Lower lobe of right lung (tissue), 2 donors: ENCODE data around the gene ALG6. TPM values are rescaled to one million over a fixed set of nuclear protein-coding genes. Genes with fewer than 3 reads are reported as not detected.

Source experiments
- ATAC-seq, 2 donors: fragments of 200-7000 bp; cut with Tn5 transposase; one replicate each; pipeline ENCODE4 v1.9.1; 2020 to 2022; ENCODE audit warnings: mild to moderate bottlenecking in 2 of 2, moderate library complexity in 2 of 2
- DNase-seq: peaks from one replicate; pipeline ENCODE4 v3.0.0-alpha.2; 2020
- H3K27ac ChIP-seq: fragments of 200-600 bp; one replicate; pipeline ENCODE4 v1.8.0; 2022
- H3K27me3 ChIP-seq: fragments of 200-600 bp; one replicate; pipeline ENCODE4 v1.8.0; 2022; ENCODE audit warnings: low read depth
- H3K36me3 ChIP-seq: fragments of 200-600 bp; one replicate; pipeline ENCODE4 v1.8.0; 2022; ENCODE audit warnings: mild to moderate bottlenecking
- H3K4me1 ChIP-seq: fragments of 200-600 bp; one replicate; pipeline ENCODE4 v1.8.0; 2022
- H3K4me3 ChIP-seq: fragments of 200-600 bp; one replicate; pipeline ENCODE4 v1.8.0; 2022; ENCODE audit warnings: mild to moderate bottlenecking
- H3K9me3 ChIP-seq: fragments of 200-600 bp; one replicate; pipeline ENCODE4 v1.8.0; 2022
- CTCF ChIP-seq: fragments of 200-600 bp; IDR thresholded peaks from one replicate; pipeline ENCODE4 v1.8.0; 2022; ENCODE audit warnings: antibody characterized with exemption, mild to moderate bottlenecking
- intact Hi-C: fragments of 100-400 bp; cut with DNase I; formaldehyde crosslinking; loops from one replicate; pipeline ENCODE4 v1.11.0; 2022
- total RNA-seq: library from RNA; stranded (reverse); fragmentation: NEBNext Ultra II Directional; extraction: Animal tissue kit (Norgen Biotek cat#: 25700); gene quantifications from one replicate; pipeline ENCODE4 v1.2.1, GENCODE V29; 2021
- donor health status: DM: no; HTN: yes; CAD: no; lungs with severe emphysema.

ALG6 gene
- total RNA-seq, 1 donor from 2014 or later: 11.8 TPM

GRCh38 chr1:63442141-63442475 is 74.7 kb downstream of the ALG6 start:
- no peak overlapping the region for H3K27ac ChIP-seq
- H3K4me3 ChIP-seq: no peak overlapping the region
- no peaks in the 10 kb centered on the region for H3K9me3 ChIP-seq
- no peaks in the 10 kb centered on the region for H3K27me3 ChIP-seq
- intact Hi-C loops: no loop called here
- H3K36me3 ChIP-seq: peaks cover 5% of the 10 kb centered on the region
- ATAC-seq (no peak), DNase-seq (no peak)
- TF ChIP-seq CTCF: no peak
- no peaks in the 10 kb centered on the region for H3K4me1 ChIP-seq

- no peak for TF ChIP-seq CTCF
- Histone ChIP-seq H3K27ac (no peak overlapping the region), H3K4me3 (no peak overlapping the region), H3K9me3 (no peaks in the 10 kb centered on the region), H3K36me3 (no peaks in the 10 kb centered on the region), H3K27me3 (no peaks in the 10 kb centered on the region), H3K4me1 (no peaks in the 10 kb centered on the region)
- intact Hi-C loops: no loop called here
- DNase-seq (no peak), ATAC-seq (no peak)
Observed at GRCh38 chr1:63448731-63449246, 81.4 kb downstream of the ALG6 start.

- intact Hi-C loops: no loop called here
- no peak for ATAC-seq
- Histone ChIP-seq H3K4me3 (no peak overlapping the region), H3K27ac (no peak overlapping the region), H3K9me3 (no peaks in the 10 kb centered on the region), H3K27me3 (no peaks in the 10 kb centered on the region), H3K36me3 (no peaks in the 10 kb centered on the region), H3K4me1 (no peaks in the 10 kb centered on the region)
- no peak for DNase-seq
- TF ChIP-seq CTCF: no peak
Observed at GRCh38 chr1:63450416-63450815, 83.0 kb downstream of the ALG6 start.

GRCh38 chr1:63453232-63453631 is 85.8 kb downstream of the ALG6 start:
- TF ChIP-seq CTCF: no peak
- no peaks in the 10 kb centered on the region for H3K4me1 ChIP-seq
- ATAC-seq: no peak
- H3K27me3 ChIP-seq: no peaks in the 10 kb centered on the region
- intact Hi-C loops: no loop called here
- H3K36me3 ChIP-seq: no peaks in the 10 kb centered on the region
- H3K27ac ChIP-seq: no peak overlapping the region
- DNase-seq: no peak
- no peaks in the 10 kb centered on the region for H3K9me3 ChIP-seq
- H3K4me3 ChIP-seq: no peak overlapping the region

GRCh38 chr1:63454269-63454668 is 86.8 kb downstream of the ALG6 start:
- intact Hi-C loops: no loop called here
- Histone ChIP-seq H3K4me3 (no peak overlapping the region), H3K36me3 (no peaks in the 10 kb centered on the region), H3K27me3 (no peaks in the 10 kb centered on the region), H3K4me1 (no peaks in the 10 kb centered on the region), H3K27ac (no peak overlapping the region), H3K9me3 (no peaks in the 10 kb centered on the region)
- ATAC-seq (no peak), DNase-seq (no peak)
- no peak for TF ChIP-seq CTCF

GRCh38 chr1:63458750-63459149 is 91.3 kb downstream of the ALG6 start:
- Histone ChIP-seq H3K36me3 (no peaks in the 10 kb centered on the region), H3K4me3 (no peak overlapping the region), H3K4me1 (no peaks in the 10 kb centered on the region), H3K9me3 (peaks cover 11% of the 10 kb centered on the region), H3K27ac (no peak overlapping the region), H3K27me3 (no peaks in the 10 kb centered on the region)
- no peak for TF ChIP-seq CTCF
- DNase-seq (no peak), ATAC-seq (no peak)
- intact Hi-C loops: no loop called here
